Gastrocnemius medialis (tissue), 4 donors: ENCODE measurements around the gene DTNBP1.

Experiments
- POLR2A ChIP-seq, 2 donors: fragments of 450-650 bp; IDR thresholded peaks; one replicate each; pipeline ENCODE4 v1.6.1; 2017; ENCODE audit warnings: antibody characterized with exemption in 2 of 2, mild to moderate bottlenecking in 2 of 2, moderate library complexity in 2 of 2
- TF ChIP-seq, protein P1 (sequence below), 5 experiments: fragments of 450-650 bp in 3 of 5; fragments of 200-600 bp in 2 of 5; sonication (generic) in 2 of 5; IDR thresholded peaks in 4 of 5; conservative IDR thresholded peaks in 1 of 5; 1 replicate in 4 of 5; 2 replicates in 1 of 5; pipeline ENCODE4 v1.5.1; 2016 to 2019; ENCODE audit warnings: antibody characterized with exemption in 5 of 5, mild to moderate bottlenecking in 3 of 5, moderate library complexity in 3 of 5

DNA sequence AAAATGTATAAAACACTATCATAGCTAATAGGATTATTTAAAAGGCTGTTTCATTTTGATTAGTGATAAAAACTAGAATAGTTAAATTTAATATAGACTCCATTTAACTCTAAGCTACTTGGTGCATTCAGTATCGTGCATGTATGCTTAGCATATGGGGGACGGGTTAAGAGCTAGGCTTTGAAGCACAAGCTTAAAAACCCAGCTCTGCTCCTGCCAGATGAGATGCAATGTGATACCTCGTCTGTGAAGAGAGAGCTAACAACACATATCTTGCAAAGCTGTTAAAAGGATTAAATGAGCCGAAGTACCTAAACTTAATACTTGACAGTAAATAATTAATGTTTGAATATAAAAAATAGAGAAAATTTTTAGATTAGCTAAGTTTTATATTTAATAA, 42.2 kb downstream of the DTNBP1 start:
- TF ChIP-seq, protein P1, sequence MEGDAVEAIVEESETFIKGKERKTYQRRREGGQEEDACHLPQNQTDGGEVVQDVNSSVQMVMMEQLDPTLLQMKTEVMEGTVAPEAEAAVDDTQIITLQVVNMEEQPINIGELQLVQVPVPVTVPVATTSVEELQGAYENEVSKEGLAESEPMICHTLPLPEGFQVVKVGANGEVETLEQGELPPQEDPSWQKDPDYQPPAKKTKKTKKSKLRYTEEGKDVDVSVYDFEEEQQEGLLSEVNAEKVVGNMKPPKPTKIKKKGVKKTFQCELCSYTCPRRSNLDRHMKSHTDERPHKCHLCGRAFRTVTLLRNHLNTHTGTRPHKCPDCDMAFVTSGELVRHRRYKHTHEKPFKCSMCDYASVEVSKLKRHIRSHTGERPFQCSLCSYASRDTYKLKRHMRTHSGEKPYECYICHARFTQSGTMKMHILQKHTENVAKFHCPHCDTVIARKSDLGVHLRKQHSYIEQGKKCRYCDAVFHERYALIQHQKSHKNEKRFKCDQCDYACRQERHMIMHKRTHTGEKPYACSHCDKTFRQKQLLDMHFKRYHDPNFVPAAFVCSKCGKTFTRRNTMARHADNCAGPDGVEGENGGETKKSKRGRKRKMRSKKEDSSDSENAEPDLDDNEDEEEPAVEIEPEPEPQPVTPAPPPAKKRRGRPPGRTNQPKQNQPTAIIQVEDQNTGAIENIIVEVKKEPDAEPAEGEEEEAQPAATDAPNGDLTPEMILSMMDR (IDR thresholded peaks at IDR 0.05 in 4 of 5, conservative IDR thresholded peaks at IDR 0.05 in 1 of 5), result no peak
- TF ChIP-seq POLR2A (IDR thresholded peaks at IDR 0.05), result no peak
